Stimulated activated CD4-positive, alpha-beta T cell treated with anti-CD3 and anti-CD28 coated beads, Interleukin-12 subunit alpha, Interleukin-12 subunit beta, amount 100 ng/mL, for 4 hours (primary cell): Measurements from ENCODE around the gene LTBP3.

Experiments
- DNase-seq: peaks from one replicate; pipeline ENCODE4 v3.0.0-alpha.2; 2020

Gene LTBP3

DNA sequence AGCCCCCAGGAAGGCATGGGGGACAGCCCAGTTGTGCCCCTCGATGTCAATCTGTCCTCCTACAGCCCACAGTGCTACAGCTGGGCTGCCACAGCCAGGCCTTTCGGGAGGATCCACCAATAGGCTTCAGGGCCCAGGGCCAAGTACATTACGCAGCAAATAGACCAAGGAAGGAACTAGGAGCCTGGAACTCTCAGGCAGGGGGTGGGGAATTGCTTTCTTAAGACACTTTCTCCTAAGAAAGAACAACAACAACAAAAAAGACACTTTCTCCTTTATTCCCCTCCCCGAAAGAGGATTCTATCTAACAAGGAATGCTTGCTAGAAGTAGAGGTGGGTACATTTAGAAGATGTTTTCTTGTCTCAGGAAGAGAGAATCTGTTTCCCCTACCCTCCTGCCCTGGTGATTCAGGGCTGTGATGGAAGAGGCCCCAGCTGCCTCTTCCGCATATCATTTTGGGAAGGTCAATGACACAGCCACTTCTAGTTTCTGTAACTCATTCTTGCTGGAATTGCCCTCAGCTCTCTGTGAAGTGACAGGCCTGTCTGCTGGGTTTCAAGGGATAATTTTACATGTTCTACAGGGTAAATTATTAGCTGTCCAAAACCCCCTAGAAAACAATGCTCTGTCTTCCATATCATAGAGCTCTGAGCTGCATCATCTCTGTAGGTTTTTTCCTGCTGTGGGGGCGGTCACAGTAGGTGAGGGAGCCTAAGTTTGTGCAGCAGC, 65.4 kb downstream of the LTBP3 start:
- DNase-seq, result no peak

DNA sequence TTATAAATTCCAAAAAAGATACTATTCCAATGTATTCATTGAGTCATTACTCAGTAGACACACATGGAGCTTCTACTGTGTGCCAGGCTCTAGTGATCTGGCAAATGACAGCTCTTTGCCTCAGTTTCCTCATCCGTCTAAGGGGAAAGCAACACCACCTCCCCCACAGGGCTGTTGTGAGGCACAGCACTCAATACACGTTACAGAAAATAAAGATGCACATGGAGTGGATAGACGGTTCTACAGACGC, 65.8 kb downstream of the LTBP3 start:
- no peak for DNase-seq

DNA sequence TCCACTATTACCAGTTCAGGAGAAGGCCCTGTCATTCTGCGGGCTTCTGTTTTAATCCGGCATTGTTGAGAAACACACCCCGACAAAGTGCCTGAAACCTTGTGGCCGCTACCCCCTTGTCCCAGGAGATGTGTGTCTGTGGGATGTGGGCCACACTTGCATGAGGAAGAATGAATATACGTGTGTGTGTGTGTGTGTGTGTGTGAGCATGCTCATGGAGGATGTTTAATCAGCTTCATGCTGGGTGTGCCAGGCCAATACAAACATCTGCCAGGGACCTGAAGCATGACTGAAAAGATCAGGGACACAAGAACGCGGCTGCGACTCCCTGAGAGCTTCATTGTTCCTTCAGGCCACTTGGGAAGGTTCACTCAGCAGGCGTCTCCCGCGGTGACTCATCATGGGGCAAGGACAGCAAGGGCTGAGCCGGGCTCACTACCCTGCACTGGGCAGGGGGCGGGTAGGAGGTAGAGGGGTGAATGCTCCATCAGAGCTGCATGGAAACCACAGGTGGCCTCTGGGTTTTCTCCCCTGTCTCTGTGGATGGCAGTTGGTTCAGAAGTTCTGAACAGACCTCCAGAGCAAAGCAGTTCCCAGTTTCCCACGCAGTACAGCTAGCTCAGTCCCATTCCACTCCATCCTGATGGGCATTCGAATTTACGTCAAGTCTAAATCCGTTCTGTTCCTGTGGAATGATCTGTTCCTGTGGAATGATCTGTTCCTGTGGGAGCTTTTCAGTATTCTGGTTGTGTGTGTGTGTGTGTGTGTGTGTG, 66.4 kb downstream of the LTBP3 start:
- DNase-seq, result no peak

DNA sequence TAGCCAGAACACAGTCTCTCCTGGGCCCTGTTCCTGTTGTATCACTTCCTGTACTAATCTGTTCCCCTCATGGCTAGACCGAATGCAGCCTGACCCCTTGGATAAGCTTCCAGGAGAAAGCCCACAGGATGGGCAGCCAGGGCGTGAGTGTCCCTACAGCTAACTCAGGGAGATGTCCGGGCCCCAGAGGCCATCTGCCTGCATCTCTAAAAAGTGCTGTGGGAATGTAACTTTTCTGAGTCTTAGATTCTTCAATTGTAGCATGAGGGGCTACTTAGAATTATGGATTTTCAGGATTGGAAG, 67.0 kb downstream of the LTBP3 start:
- DNase-seq, result no peak

DNA sequence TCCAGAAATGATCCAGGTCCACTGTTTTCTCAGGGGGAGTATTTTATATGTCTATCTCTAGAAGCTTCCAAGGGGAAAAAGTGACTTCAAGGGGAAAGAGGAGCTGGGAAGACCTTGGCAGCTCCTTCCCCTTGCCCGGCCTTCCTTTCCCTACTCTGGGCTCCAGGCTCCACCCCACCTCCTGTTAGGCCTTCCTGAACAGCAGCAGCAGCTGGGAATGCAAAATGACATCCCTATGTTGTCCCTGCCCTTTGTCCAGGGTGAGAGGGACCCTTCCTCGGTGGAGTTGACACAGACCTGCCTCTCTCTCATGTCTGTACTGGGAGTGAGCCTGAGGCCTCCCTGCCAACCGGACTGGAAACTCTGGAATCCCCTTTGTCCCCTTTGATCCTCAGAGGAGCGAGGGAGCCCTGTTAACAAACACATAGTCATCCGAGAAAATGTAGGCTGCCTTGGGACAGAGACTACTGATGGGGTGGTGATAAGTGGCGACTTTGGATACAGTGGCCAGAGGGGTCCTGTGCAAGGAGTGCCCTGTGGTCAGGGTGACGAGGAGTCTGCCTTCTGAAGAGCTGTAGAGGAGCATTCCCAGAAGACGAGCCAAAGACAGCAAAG, 68.3 kb downstream of the LTBP3 start:
- DNase-seq, result no peak

DNA sequence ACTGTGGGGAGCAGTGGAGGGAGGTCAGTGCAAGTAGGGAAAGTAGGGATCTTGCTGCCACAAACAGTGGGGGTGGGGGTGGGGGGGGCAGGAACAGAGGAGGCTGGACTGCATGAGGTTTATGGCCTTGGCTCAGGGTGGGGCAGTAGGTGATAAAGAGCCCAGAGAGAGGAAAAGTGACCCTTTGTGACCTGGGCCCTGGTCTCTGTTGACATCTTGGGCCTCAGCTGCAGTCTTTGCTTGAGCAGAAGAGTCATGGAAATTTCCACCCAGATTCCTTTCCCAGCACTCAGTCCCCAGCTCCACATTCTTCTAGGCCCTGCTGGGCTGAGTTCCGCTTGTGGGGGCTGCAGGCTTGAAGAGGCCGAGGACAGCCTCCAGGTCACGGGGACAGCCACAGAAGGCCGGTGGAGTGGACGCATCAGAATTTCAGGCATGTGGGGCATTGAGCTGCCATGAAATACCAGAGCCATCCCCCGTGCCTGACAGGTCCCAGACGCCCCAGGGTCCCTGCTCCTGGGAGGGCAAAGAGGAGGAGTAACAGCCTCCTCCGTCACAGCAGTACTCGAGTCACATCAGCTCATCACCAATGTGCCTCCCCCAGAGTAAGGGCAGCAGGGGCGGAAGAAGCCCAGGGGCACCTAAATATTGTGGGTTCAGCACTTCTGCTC, 69.0 kb downstream of the LTBP3 start:
- DNase-seq, result no peak
